HL-60/S4 treated with retinoic acid at 250 ng/mL for 4 days and 3 days (cell line): ENCODE results near the gene TMEM237.
"Not testable (repeated sequence)": the region's sequence is repeated elsewhere in the genome, so short reads cannot be mapped to it uniquely, and the experiment has no call there.

Experiments
- in situ Hi-C: fragments of 300-500 bp; cut with MboI; formaldehyde crosslinking; loops from 2 replicates; pipeline ENCODE4 v1.7.0; 2022; ENCODE audit warnings: low sequenced_read_pairs

Gene TMEM237, protein sequence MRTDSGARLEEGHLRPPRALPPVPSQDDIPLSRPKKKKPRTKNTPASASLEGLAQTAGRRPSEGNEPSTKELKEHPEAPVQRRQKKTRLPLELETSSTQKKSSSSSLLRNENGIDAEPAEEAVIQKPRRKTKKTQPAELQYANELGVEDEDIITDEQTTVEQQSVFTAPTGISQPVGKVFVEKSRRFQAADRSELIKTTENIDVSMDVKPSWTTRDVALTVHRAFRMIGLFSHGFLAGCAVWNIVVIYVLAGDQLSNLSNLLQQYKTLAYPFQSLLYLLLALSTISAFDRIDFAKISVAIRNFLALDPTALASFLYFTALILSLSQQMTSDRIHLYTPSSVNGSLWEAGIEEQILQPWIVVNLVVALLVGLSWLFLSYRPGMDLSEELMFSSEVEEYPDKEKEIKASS

DNA sequence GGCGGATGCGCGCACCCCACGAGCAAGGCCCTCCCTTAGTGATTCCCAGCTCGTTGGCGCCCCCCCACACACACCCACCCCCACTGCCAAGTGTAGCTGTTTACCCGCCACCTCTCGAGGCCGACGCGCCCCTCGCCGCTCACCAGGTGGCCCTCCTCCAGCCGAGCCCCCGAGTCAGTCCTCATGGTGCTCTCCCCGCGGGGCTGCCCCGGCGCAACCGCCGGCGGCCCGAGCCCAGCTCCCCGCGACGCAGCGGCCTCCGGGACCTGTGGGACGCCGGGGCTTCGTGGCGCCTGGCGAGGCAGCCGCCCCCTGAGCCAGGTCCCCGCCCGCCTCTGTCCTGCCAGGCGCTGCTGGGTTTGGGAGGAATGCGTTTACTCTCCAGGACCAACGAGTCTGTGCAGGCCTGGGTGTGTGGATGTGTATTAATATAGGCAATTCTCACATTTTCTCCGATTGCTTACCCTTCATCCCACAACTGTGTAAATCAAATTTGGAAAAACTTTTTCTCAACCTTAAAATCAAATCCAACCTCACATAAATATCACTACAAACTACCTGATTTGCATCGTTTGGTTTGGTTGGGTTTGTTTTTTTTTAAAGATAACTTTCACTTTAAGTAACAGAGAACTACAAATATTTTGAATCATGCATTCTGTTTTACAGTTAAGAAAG, at the start of gene TMEM237:
Gene TMEM237, minus strand, starts transcription at position 288 of the 675 bp plus-strand sequence. Its CDS starts 103 bp downstream, at position 185.
- in situ Hi-C loops = no loop called here

DNA sequence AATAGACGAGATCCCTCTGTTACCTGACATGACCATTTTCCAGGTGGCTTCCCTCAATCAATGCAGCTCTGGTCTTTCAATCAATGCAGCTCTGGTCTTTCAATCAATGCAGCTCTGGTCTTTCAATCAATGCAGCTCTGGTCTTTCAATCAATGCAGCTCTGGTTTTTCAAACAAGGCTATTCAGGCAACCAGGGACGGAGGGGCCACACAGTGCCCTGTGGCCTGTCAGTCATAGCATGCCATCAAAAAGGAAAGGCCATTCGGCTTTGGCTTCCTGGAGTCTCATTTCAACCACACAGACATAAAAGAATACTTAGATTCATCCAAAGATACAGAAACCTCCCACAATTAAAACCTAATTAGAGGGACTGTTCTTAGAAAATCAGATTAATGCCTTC, 41.9 kb upstream of the TMEM237 start:
- in situ Hi-C loops = no loop called here

DNA sequence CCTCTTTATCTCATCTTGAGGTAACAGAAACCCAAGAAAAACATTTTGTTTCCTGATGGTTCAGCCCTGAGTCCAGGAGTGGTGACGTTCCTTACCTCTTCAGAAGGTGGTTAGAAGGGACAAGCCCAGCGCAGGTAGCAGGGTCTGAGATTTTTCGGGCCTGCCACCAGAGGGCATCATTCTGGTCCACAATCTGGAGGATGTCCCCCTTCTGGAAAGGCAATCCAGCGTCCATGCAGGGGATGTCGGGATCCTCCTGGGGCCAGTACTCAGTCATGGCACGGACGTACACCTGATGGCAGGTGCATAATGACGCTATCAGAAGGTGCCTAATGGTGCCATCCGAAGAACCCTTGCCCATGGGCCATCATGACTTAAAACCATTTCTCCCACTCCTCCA, 37.4 kb upstream of the TMEM237 start:
- in situ Hi-C loops = no loop called here

DNA sequence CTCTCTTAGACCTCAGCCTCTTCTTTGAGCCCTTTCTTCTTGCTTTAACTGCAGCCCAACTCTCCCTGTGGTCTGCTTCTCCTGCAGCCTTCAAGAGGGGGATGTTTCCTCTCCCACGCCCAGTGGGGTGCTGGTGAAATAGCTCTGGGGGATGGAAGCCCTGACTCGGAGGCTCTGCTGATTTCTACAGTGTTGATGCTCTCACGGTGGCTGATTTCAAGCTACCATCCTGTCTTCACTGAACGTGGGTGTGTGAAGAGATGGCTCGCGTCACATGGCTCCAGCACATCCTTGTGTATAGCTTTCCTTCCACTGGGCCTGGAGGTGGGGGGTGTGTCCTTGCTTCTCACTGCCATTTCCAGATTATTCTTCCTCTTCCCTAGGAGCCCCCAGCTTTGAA, 35.1 kb upstream of the TMEM237 start:
- in situ Hi-C loops = no loop called here

DNA sequence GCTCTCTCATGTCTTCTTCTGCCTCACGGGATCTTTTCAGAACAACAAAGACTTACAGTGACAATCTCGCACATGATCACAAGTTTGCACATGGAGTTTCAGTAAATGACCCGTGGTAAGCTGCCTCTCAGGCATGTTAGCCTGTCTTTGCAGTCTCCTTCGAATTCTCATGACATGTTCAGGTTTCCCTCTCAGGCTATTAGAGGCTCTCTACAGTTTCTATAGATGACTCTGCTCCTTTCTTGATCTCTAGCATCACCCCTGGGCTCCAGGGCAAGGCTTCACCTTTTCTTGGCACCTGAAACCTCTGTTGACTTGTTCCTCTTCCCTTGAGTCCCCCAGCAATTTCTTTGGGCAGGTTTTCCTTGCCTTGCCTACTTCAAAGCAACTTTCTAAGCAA, 32.2 kb upstream of the TMEM237 start:
- in situ Hi-C loops = no loop called here

DNA sequence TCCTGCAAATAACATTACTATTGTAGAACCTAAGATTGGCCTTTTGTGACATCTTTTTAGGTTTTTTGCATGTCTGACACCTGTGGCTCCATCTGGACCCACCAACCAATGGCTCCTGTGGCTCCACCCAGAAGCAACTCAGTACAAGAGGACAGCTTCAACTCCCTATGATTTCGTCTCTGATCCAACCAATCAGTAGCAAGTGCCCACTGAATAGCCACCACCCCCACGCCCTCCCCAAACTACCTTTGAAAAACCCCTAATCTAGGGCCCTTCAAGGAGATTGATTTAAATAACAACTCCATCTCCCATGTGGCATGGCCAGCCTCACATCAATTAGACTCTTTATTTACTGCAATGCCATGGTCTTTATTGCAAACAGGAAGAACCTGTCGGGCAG, 31.5 kb upstream of the TMEM237 start:
- in situ Hi-C loops = no loop called here

DNA sequence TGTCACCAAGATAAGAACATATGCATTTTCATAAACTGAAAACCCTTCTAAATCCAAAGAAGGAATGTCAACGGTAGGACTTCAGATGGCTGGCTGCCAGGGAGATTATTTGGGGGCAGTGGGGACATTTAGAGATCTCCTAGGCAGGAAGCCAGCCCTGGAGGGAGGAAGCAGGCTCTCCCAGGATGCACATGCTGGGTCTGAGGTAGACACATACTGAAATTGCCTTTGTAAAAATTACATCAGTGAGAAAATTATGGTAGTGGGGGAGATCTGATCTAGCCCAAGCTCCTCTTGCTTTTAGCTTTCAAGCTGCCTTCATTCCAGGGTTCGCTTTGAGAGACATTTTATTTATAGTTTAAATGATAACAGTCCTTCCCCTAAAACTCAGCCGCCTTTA, 31.0 kb upstream of the TMEM237 start:
- in situ Hi-C loops = no loop called here

DNA sequence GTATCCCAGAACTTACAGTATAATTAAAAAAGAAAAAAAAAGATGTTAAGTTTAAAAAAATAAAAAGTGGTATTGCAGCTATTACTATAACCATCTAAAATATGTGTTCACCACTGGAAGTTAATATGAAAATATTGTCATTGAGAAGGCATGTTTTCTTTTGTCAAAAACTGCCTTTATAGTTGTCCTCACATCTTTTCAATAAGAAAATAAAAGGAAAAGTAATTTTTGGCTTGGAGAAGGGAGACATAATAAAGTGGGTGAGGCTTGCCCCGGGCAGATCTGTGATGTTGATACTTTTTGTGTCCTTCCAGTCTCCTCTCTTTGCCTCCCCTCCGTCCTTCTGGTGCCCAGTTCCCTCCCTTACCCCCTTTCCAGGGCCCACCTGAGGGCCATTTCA, 30.2 kb upstream of the TMEM237 start:
- in situ Hi-C loops = no loop called here

DNA sequence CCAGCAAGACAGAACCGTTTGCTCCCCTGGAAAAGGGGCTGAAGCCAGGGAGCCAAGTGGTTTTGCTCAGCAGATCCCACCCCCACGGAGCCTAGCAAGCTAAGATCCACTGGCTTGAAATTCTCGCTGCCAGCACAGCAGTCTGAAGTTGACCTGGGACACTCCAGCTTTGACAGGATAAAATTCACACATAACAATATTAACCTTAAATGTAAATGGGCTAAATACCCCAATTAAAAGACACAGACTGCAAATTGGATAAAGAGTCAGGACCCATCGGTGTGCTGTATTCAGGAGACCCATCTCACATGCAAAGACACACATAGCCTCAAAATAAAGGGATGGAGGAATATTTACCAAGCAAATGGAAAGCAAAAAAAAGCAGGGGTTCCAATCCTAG, 27.9 kb upstream of the TMEM237 start:
- in situ Hi-C loops = not testable (repeated sequence)

DNA sequence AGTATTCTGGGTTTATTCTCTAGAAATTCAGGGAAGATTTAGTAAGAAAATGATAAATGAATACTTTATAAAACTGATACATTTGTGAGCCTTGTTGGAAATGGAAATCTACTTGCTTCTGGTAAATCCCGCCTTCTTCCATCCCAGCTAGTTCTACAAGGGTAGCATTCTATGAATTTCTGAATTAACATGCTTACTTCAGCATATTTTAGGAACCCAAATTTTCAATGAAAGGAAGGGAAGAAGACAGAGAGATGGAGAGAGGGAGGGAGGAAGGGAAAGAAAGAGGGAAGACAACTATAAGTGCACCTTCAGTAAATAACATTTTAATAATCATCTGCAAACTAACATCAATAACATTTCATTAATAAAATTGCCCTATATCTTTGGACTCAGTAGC, 26.6 kb upstream of the TMEM237 start:
- in situ Hi-C loops = no loop called here

DNA sequence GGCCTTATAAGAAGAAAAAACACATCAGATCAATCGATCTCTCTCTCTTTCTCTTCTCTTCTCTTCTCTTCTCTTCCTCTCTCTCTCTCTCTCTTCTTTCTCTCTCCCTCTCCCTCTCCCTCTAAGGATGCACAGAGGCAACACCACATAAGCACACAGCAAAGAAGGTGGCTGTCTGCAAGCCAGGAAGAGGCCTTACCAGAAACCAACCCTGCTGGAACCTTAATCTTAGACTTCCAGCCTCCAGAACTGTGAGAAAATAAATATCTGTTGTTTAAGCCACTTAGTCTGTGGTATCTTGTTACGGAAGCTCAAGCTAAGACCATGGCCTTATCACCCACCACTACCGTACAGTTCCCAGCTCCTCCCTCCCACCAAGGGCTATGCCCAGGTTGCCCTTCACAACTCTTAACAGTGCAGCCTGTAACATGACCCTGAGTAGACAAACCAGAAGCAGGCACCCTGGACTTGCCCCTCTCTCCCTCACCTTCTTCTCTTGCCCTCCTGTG, 25.2 kb upstream of the TMEM237 start:
- in situ Hi-C loops = no loop called here

DNA sequence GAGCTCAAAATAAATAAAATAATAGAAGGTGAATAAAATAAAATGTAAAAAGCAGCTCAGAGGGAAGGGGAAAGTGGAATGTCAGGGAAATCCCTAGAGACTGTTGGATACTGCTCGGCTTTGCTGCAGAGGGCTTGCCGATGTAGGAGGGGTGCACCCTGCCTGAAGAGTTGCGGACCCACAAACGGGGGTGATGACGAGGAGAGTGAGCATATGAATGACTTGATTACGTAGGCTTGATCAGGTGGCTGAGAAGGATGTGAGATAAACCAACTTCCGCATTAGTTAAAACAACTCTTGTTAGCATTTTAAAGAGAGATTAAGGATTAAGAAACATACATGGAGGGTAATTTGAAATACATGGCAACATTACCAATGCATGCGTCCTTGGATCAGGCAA, 21.0 kb upstream of the TMEM237 start:
- in situ Hi-C loops = no loop called here

DNA sequence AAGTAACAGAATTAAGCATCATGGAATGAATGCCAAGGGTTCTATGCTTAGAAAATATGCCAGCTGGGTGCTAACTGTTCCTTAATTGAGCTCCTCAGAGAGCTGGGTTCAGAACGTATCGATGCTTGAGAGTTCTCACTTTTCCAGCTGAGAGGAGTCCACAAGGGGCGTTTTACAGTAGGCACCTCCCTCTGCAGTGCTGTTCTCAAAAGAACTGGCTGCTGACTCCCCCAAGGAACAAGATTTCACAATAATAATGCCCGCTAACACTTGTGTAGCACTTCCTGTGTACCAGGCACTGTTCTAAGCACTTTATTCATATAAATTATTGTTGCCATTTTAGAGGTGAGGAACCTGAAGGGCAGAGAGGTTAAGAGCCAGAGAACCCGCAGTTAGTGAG, 18.1 kb upstream of the TMEM237 start:
- in situ Hi-C loops = no loop called here

DNA sequence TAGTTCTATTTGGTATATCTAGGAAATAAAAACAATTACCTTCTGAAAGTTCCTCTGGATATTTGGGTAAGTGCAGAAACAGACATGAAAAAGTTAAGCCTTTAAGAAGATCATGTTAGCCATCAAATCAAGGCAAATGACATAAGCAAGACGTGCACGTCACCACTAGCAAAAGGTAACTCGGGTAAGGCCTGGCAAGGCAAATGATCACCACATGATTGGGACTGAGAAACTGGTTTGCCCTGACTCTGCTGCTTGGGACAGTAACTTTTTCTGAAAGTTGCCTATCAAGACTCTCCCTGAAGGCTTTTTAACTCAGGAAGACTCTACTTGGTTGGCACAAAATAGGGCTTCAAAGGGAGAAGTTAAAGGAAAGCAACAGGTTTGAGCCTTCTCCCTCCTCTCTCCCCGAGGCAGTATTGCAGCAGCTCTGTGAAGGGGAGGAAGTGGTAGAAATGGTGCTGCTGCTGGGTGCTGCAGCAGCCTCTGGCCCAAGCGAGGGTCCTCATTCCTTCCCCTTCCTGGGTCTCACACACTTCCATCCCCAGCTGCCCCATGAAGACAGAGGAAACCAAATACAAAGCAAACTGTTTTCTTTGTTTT, 17.1 kb upstream of the TMEM237 start:
- in situ Hi-C loops = no loop called here

DNA sequence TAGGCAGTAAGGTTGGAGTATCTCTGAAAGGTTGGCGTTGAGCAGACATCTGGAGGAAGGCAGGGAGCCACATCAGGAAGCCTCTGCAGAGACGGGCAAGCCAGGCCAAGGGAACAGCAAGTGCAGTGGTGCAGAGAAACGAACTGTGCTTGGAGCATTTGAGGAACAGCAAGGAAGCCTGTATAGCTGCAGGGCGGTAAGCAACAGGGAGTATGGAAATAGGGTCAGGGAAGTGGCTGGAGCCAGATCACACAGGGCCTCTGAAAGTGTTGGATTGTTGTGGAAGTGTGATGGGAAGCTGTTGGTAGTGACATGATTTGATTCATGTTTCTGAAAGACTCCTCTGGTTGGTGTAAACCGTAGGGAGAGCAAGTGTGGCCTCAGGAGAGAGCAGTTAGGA, 13.4 kb upstream of the TMEM237 start:
- in situ Hi-C loops = no loop called here

DNA sequence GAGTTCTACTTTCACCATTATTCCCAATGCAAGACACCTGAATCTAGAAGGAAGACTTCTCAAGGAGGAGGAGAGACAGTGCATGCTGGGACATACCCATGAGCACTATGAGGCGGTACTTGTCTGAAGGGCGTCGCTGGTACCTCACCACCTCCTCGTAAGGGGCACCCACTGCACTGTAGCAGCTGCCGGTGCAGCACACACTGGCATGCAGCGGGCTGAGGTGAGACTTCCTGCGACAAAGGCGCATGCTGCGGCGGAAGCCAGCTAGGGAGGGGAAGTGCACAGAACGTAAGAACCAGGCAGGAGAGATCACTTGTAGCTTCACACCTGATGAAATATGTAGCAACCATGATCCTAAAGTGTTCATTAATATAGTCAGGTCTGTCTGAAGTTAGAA, 12.8 kb upstream of the TMEM237 start:
- in situ Hi-C loops = no loop called here

DNA sequence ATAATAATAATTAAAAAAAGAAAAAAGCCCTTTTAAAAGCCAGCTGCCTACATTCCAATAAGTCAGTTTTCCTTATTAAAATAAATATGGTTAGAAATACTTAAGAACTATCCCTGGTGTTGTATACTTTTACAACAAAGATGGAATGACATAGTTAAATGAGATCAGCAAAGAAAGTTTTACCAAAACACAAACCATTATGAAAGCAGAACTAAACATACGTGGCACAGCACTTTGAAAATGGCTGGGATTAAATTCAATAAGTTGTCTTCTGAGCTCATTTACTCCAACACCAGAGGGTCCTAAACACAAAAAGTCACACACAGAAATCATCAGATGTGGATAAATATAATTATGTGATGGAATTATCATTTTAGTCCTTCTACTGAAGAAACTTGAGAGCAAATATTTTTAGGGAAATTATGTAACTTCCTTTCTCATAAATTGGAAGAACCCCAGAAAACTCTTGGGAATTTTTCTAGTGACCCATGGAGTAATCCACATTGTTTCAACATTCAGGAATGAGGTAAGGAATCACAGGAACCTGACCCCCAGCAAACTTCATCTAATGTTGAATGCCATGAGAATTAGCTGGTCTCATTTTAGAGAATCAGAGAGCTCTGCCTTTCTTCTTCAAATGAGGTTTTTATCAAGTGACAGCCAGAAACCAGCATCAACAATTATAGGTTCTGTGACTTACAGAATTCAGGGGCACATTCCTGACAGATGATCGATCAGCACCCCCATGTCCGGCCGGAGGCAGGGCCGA, 11.5 kb upstream of the TMEM237 start:
- in situ Hi-C loops = no loop called here

DNA sequence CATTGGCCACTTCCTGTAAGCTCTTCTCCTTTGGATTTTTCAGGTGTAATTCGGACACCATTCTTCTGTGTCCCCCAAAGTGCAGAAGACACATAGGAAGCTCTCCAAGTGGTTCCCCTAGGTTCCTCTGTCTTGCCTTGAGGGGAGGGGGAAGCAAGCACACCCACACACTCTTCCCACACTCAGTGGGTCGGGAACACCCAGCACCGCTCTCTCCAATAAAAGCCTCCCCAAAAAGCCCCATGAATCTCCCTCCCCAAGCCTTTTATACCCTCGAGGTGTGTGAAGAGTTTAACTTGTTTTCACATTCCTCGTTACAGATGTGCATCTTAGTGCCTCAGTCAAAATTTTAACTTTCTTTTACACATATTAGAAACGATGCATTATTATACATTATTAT, 9.9 kb upstream of the TMEM237 start:
- in situ Hi-C loops = no loop called here

DNA sequence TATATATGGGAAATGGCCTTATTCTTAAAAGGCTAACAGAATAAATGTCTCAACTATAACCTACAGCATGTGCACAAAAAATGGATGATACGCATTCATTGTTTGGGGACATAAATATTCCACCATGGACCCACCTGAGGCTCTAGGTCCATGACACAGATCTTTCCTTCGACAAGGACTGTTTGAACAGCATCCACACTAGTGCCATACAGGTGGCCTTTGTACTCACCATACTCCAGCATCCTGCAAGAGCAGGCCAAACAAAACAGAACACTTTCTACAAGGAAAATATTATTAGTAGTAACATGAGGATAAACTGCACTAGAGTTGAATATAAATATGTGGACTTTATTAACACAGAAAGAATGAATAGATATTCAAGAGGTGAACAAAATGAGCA, 6.1 kb upstream of the TMEM237 start:
- in situ Hi-C loops = no loop called here

DNA sequence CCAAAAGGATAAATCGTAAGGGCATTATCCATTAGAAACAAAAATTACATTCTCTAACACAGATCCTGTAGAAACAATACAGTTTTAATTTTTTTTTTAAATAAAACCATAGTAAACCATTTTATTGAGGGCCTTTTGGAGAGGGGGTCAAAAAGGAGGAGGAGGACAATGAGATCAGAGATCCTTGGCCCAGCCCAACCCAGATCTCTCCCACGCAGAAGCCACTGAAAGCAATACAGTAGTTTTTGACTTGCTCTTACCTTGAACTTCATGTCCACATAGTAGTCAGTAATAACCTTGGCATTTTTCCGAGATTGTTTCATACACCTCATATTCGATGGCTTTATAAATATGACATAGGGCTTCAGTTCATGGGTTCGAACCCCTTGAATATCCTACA, 4.1 kb upstream of the TMEM237 start:
- in situ Hi-C loops = no loop called here

DNA sequence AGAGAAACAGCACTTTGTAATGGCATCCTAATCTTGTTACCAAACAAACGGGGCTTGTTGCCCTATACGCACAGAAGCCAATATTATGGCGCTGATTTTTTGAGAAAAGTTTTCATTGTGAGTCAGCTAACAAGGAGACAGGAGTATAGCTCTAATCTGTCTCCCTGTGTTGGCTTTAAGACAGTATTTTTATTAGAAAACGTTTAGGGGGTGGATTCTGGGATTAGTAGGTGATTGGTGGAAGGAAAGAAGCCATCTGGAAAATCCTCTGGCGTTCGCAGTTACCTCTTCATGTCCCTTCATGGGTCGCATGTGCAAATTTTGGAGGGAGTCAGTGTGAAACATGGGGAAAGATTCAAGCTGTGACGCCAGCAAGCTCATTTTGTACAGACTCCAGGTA, 698 bp upstream of the TMEM237 start:
- in situ Hi-C loops = no loop called here
